Kidney (tissue), 14 donors: ENCODE results near the gene C10orf90. TPM values are rescaled to one million over a fixed set of nuclear protein-coding genes. Genes with fewer than 3 reads are reported as not detected.

Experiments
- DNase-seq, 5 donors: peaks; one replicate each; pipeline ENCODE4 v3.0.0-alpha.2; 2013 to 2020
- FAIRE-seq: peaks from 2 replicates; lab custom pipeline; 2012; peaks lifted over from hg19 to GRCh38; lab: Jason Lieb, UNC
- H3K27ac ChIP-seq, 2 donors: one replicate each; pipeline ENCODE4 v1.7.0; 2013; ENCODE audit warnings: low read depth in 2 of 2, low read length in 2 of 2, inconsistent platforms in 1 of 2
- H3K27me3 ChIP-seq: one replicate; pipeline ENCODE4 v1.7.1; 2013; ENCODE audit warnings: low read length, inconsistent platforms; ENCODE audit not compliant: control insufficient read depth, insufficient read depth
- H3K36me3 ChIP-seq, 3 donors: one replicate each; pipeline versions ENCODE4 v1.7.0 to v1.7.1; 2013; ENCODE audit warnings: low read length in 3 of 3, control low read depth in 1 of 3, inconsistent platforms in 1 of 3; ENCODE audit not compliant: insufficient read depth in 3 of 3, control insufficient read depth in 2 of 3
- H3K4me1 ChIP-seq, 3 donors: one replicate each; pipeline versions ENCODE4 v1.7.0 to v1.7.1; 2013; ENCODE audit warnings: low read length in 3 of 3, inconsistent platforms in 1 of 3, low read depth in 1 of 3; ENCODE audit not compliant: control insufficient read depth in 2 of 3, insufficient read depth in 2 of 3
- H3K4me3 ChIP-seq, 3 donors: one replicate each; pipeline versions ENCODE4 v1.7.0 to v1.8.1; 2013; ENCODE audit warnings: low read length in 3 of 3, control low read depth in 1 of 3, inconsistent platforms in 1 of 3
- H3K9ac ChIP-seq, 3 donors: one replicate each; pipeline versions ENCODE4 v1.7.0 to v1.7.1; 2013; ENCODE audit warnings: low read length in 3 of 3, control low read depth in 1 of 3, inconsistent platforms in 1 of 3
- H3K9me3 ChIP-seq, 3 donors: one replicate each; pipeline versions ENCODE4 v1.7.0 to v1.7.1; 2013; ENCODE audit warnings: low read length in 3 of 3, control low read depth in 1 of 3, inconsistent platforms in 1 of 3; ENCODE audit not compliant: control insufficient read depth in 2 of 3, insufficient read depth in 1 of 3
- intact Hi-C: fragments of 100-400 bp; cut with DNase I; formaldehyde crosslinking; loops from one replicate; pipeline ENCODE4 v1.11.1; 2022
- polyA plus RNA-seq: library from polyadenylated mRNA; stranded (reverse); fragments of 350-450 nt; fragmentation: Illumina TruSeq; extraction: RNeasy Lipid Tissue Mini Kit (QIAGEN cat#74804); gene quantifications from one replicate; pipeline ENCODE4 v1.2.3, GENCODE V29; 2014; ENCODE audit warnings: low read depth, low replicate concordance; ENCODE audit not compliant: insufficient read depth
- total RNA-seq: library from RNA; stranded (reverse); fragmentation: NEBNext Ultra II Directional; extraction: Animal tissue kit (Norgen Biotek cat#: 25700); gene quantifications from one replicate; pipeline ENCODE4 v1.2.1, GENCODE V29; 2021
- TF ChIP-seq, protein P1 (sequence below): IDR thresholded peaks from 3 replicates; pipeline ENCODE4 v1.5.1; 2012; ENCODE audit warnings: mild to moderate bottlenecking, moderate library complexity, borderline replicate concordance; ENCODE audit not compliant: insufficient read depth; ENCODE audit errors: extremely low read depth
- donor health status: control.
- donor health status: control.
- donor health status: control.
- donor health status: control.
- donor health status: control.
- donor health status: DM: yes; HTN: yes; CAD: no.
- donor health status: Normal renal cell carcinoma (clear cell type).

Gene C10orf90
- total and polyA plus RNA-seq, 2 donors from 2014 or later, result 0.30 TPM; not detected in 1

DNA sequence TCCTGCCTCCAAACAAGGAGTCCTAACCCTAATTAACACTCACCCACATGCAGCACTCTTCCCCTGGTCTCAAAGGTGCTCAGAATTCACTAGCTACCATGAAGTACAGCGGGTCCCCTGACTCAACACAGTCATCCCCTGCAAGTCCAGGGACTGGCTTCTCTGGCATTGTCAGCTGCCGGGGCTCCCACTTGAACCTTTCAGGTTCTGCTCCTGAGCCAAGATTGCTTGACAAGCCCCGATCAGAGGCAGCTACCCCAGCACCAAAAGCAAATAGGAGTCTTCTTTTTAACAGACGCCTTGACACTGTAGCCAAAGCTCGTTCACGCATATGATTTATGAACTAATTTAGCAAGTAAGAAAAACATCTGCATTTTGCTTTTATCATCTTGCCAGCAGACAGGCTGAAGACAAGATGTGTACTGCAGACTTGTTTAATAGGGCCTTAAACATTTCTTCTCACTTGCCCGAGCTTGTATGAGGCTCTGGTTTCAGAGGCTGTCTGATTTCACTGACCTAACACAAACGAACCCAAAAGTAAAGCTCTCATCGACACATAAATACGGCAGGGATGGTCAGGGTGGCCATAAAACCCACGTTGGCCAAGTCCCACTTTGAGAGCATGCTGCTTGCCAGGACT lies 214.6 kb downstream of the C10orf90 start:
- DNase-seq (peak in 2 of 5 donors; percentile 49 to 81), FAIRE-seq (no peak)
- Histone ChIP-seq H3K9me3 (no peaks in the 10 kb centered on the region), H3K27ac (no peak overlapping the region), H3K4me1 (no peaks in the 10 kb centered on the region), H3K36me3 (no peaks in the 10 kb centered on the region), H3K9ac (no peak overlapping the region), H3K27me3 (no peaks in the 10 kb centered on the region), H3K4me3 (no peak overlapping the region)
- intact Hi-C loops, result no loop called here
- TF ChIP-seq, protein P1, sequence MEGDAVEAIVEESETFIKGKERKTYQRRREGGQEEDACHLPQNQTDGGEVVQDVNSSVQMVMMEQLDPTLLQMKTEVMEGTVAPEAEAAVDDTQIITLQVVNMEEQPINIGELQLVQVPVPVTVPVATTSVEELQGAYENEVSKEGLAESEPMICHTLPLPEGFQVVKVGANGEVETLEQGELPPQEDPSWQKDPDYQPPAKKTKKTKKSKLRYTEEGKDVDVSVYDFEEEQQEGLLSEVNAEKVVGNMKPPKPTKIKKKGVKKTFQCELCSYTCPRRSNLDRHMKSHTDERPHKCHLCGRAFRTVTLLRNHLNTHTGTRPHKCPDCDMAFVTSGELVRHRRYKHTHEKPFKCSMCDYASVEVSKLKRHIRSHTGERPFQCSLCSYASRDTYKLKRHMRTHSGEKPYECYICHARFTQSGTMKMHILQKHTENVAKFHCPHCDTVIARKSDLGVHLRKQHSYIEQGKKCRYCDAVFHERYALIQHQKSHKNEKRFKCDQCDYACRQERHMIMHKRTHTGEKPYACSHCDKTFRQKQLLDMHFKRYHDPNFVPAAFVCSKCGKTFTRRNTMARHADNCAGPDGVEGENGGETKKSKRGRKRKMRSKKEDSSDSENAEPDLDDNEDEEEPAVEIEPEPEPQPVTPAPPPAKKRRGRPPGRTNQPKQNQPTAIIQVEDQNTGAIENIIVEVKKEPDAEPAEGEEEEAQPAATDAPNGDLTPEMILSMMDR, result no peak

GRCh38 chr10:126455036-126455765 lies 215.3 kb downstream of the C10orf90 start:
- Histone ChIP-seq H3K27me3 (no peaks in the 10 kb centered on the region), H3K4me3 (no peak overlapping the region), H3K36me3 (no peaks in the 10 kb centered on the region), H3K27ac (no peak overlapping the region), H3K9ac (no peak overlapping the region), H3K4me1 (no peaks in the 10 kb centered on the region), H3K9me3 (no peaks in the 10 kb centered on the region)
- FAIRE-seq (no peak), DNase-seq (no peak)
- TF ChIP-seq, protein P1, result no peak
- intact Hi-C loops, result no loop called here

- TF ChIP-seq, protein P1, result no peak
- H3K36me3 ChIP-seq, result no peaks in the 10 kb centered on the region
- no peaks in the 10 kb centered on the region for H3K27me3 ChIP-seq
- no peak for FAIRE-seq
- no peak overlapping the region for H3K27ac ChIP-seq
- H3K9ac ChIP-seq, result no peak overlapping the region
- H3K4me3 ChIP-seq, result no peak overlapping the region
- H3K4me1 ChIP-seq, result no peaks in the 10 kb centered on the region
- no peaks in the 10 kb centered on the region for H3K9me3 ChIP-seq
- DNase-seq, result no peak
- intact Hi-C loops, result no loop called here
These were observed 216.3 kb downstream of the C10orf90 start for GRCh38 chr10:126454045-126454751.
